ENCODE results near the gene AGAP1.

AGAP1 gene

GRCh38 chr2:235553291-235553690, 59.4 kb downstream of the AGAP1 start:
- no peak for DNase-seq

GRCh38 chr2:235553696-235554100, 59.9 kb downstream of the AGAP1 start:
- DNase-seq = no peak

DNA sequence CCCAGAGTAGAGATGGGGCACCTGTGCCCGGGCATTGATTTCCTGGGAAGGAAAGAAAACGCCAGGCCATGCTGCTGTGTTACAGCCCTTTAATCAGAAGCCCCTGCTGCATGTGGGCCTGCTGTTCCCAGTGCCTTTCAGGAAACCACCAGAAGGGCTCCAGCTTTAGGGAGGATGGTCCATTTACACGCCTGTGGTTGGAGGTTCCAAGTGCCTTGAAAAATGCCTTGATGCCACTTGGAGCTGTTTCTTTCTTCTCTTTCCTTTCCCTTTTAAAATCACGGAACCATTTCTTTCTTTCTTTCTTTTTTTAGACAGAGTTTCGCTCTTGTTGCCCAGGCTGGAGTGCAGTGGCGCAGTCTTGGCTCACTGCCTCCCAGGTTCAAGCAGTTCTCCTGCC, 60.5 kb downstream of the AGAP1 start:
- DNase-seq = no peak

- no peak for DNase-seq
These were observed 61.1 kb downstream of the AGAP1 start for GRCh38 chr2:235554936-235555335.

DNA sequence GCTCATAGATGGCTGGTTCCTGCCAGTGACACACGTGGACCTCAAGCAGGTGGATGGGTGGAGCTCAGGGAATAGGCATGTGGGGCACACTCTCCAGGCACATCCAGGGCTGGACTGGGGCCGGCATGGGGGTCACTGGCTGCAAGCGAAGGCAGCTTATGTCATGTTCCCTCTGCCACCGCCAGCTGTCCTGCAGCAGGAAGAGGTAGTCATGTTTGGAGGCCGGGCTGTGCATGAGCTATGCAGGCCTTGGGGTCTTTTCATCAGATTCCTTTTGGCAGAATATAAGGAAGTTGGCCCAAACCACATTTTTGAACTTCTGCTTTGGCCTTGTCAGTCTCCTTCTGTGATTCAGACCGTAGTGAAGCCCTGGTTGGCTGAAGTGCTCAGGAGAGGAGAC, 61.5 kb downstream of the AGAP1 start:
- no peak for DNase-seq

DNA sequence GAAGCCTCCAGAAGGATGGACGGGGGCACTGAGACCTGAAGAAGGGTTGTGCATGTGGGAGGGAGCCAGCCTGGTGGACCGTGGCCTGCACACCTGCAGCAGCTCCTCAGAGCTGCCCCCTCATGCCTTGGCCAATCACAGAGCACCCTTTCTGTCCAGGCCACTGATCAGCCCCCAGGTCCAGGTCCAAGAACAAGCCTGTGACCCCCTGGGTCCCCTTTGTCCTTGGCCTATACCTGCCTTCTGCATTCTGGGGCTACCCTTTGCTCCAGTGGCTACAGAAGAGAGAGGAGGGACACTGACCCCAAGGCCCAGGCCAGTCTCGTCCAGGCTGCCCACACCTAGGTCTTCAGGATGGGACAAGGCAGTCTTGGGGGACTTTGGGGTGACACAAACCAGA, 62.2 kb downstream of the AGAP1 start:
- DNase-seq = no peak

GRCh38 chr2:235556901-235557300, 63.1 kb downstream of the AGAP1 start:
- no peak for DNase-seq

GRCh38 chr2:235557903-235558302, 64.1 kb downstream of the AGAP1 start:
- DNase-seq = no peak

- DNase-seq = no peak
These were observed 64.7 kb downstream of the AGAP1 start for GRCh38 chr2:235558572-235558971.

GRCh38 chr2:235560345-235560744, 66.5 kb downstream of the AGAP1 start:
- no peak for DNase-seq

GRCh38 chr2:235561450-235561849, 67.6 kb downstream of the AGAP1 start:
- DNase-seq = no peak

- no peak for DNase-seq
These were observed 68.4 kb downstream of the AGAP1 start for GRCh38 chr2:235562065-235562747.

DNA sequence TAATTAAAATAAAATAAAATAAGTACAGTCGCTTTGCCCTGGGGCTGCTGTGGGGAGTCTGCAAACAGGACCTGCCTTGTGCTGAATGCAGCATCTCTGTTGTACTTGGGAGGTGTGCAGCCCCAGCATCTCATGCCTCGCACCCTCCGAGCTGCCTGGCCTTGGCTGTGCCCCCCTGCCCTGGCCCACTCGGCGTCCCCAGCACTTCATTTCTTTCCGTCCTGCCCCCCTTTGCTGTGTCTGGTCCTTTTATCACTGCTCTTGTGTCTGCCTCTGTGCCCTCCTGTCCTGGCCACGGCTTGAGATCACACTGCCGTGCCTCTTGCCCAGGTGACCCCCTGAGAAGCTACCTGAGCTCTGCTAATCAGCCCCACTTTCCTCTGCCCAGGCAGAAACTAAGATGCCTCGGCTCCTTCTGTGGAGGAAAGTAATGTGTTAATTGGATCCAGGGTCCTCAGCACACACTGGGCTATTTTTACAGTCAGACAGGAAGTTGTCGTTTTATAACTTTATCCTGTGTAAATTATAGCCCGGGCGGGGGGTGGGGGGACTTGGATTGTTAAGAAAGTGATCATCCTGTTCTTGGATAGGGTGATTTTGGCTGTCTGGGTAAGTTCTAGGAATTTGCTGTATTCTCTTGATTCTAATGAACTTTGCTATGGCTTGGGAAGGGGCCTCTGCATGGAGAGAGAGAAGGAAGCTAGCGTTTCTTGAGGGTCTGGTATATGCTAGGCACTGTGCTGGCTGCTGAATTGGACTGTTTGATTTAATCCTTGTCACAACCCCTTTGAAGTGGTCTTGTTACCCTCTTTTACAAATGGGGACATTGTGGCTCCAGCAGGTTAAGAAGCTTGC, 69.4 kb downstream of the AGAP1 start:
- DNase-seq = no peak

DNA sequence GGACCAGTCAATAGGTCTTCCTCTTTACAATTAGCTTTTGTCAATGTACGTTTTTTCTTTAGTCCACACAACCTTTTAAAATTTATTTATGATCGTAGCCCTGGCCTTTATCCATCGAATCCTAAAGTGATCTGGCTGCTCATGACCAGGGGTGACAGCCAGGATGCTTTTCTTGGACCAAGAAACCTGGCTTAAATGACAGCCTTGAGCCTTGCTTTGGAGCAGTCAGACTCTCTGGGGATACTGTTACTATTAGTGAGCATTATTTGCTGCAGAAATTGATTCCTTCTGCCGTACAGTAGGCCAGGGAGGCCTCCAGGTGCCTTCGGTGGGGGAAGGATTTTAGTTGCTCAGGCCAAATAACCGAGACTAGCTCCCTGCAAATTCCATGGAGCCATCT, 70.2 kb downstream of the AGAP1 start:
- DNase-seq = no peak

GRCh38 chr2:235564884-235565530, 71.2 kb downstream of the AGAP1 start:
- no peak for DNase-seq

DNA sequence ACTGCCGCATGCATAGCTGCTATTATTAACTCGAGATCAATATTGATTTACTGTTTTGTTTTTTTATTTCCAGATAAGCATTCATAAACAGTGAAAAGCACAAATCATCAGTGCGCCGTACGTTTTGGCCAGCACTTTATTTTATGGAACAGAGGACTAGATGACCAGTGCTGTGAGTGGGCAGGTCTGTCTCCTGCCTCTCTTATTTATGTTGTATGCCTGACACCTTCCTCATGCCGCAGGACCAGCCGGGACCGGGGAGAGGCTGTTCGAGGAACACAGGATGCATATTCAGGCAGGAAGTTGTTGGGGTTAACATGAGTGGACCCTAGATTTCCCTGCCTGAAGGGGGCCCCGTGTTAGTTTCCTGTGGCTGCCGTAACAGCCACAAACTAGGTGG, 72.6 kb downstream of the AGAP1 start:
- no peak for DNase-seq

DNA sequence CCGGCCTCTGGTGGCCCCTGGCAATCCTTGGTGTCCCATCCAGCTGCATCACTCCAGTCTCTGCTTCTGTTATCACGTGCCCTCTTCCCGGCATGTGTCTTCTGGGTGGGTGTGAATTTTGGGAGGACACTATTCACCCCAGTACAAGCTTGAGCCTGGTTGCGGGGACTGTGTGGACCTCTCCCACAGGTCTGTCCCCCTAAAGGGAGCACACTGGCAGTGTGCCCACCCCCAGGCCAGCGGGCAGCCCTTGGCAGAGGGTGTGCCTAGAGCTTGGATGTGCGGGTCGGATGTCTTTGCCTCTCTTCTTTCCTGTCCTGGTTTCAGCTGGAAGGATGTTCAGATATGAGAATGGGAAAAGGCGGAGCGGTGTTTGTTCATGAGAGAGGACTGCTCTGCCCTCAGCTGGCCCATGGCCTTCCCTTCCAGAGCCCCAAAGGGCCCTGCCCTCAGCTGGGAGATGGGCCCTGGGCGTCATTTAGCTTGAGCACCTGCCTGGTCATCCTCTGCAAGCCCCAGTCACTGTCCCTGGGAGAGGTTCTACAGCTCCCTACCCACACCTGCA, 73.2 kb downstream of the AGAP1 start:
- no peak for DNase-seq

GRCh38 chr2:235567842-235568241, 74.0 kb downstream of the AGAP1 start:
- no peak for DNase-seq

- DNase-seq = no peak
These were observed 74.6 kb downstream of the AGAP1 start for GRCh38 chr2:235568431-235568830.

GRCh38 chr2:235569837-235570236, 76.0 kb downstream of the AGAP1 start:
- no peak for DNase-seq

DNA sequence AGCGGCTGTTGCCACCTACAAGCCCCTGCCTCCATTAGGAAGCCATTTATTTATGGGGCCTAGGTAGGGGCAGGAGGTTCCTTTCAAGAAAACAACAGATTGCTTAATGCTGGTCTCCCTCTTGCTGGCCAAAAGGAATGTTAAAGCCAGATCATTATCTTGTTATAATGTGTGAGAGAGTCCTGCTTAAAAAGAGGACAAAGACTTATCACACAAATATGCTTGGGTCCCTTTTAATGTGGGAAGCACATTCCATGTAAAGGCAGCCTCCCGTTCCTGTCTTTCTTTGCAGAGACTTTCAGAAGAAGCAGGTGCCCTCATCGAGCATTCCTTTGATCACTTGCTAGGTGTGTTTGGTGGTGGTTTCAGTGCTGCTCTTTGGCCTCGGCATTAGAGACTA, 76.4 kb downstream of the AGAP1 start:
- no peak for DNase-seq

- DNase-seq = no peak
These were observed 77.3 kb downstream of the AGAP1 start for GRCh38 chr2:235570966-235571692.

DNA sequence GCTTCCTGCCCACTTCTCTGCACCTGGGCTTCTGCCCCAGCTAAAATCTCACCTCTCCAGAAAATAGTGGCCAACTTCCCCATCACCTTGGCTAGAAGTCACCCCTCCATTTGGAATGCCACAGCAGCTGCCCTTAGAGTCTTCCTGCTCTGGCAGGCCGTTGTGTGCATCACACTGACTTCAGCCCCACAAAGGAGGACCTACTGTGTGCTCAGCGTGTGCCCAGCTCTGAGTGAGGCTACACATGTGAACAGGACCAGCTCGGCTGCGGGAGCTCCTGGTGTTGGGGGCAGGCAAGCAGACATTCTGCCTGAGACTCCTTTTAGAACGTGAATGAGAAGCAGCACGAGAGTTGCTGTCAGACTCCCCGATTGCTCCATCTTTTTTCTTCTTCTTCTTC, 78.7 kb downstream of the AGAP1 start:
- DNase-seq = no peak
